Activated CD8-positive, alpha-beta T cell treated with anti-CD3 and anti-CD28 coated beads, Interleukin-2, amount 10 ng/mL, durations not matched to agents 7 days and 5 days (primary cell): ENCODE results near the gene DND1. TPM values are rescaled to one million over a fixed set of nuclear protein-coding genes. Genes with fewer than 3 reads are reported as not detected.

Experiments used
- ATAC-seq: fragments of 150-1000 bp; cut with Tn5 transposase; one replicate; pipeline ENCODE4 v1.10.0; 2021; ENCODE audit warnings: moderate library complexity
- CTCF ChIA-PET: fragments of 350-600 bp; sonication (Branson Sonifier 250); formaldehyde crosslinking; loops from one replicate; lab custom pipeline; 2021; ENCODE audit warnings: antibody characterized with exemption; lab: Charles Lee
- POLR2A ChIA-PET: fragments of 350-600 bp; sonication (Branson Sonifier 250); formaldehyde crosslinking; loops from one replicate; lab custom pipeline; 2021; ENCODE audit warnings: antibody characterized with exemption; lab: Charles Lee
- DNase-seq: peaks from one replicate; pipeline ENCODE4 v3.0.0-alpha.2; 2020
- H3K27ac Mint-ChIP-seq: one replicate; pipeline ENCODE4 v1.8.0; 2021; ENCODE audit warnings: mild to moderate bottlenecking, mixed read lengths
- H3K27me3 Mint-ChIP-seq: one replicate; pipeline ENCODE4 v1.8.0; 2021; ENCODE audit warnings: low read depth, mixed read lengths
- H3K36me3 Mint-ChIP-seq: one replicate; pipeline ENCODE4 v1.8.0; 2021; ENCODE audit warnings: low read depth, mixed read lengths
- H3K4me1 Mint-ChIP-seq: one replicate; pipeline ENCODE4 v1.8.0; 2021; ENCODE audit warnings: low read depth, mixed read lengths
- H3K4me3 Mint-ChIP-seq: one replicate; pipeline ENCODE4 v1.8.0; 2021; ENCODE audit warnings: mild to moderate bottlenecking, mixed read lengths
- H3K9me3 Mint-ChIP-seq: one replicate; pipeline ENCODE4 v1.8.0; 2022; ENCODE audit warnings: mixed read lengths; ENCODE audit not compliant: insufficient read depth
- total RNA-seq, 2 experiments: library from RNA; stranded (reverse); gene quantifications; one replicate each; pipeline ENCODE4 v1.2.3, GENCODE V29; 2021

Gene DND1
- total RNA-seq, 2 experiments from 2014 or later = 3.1 to 4.1 TPM

DNA sequence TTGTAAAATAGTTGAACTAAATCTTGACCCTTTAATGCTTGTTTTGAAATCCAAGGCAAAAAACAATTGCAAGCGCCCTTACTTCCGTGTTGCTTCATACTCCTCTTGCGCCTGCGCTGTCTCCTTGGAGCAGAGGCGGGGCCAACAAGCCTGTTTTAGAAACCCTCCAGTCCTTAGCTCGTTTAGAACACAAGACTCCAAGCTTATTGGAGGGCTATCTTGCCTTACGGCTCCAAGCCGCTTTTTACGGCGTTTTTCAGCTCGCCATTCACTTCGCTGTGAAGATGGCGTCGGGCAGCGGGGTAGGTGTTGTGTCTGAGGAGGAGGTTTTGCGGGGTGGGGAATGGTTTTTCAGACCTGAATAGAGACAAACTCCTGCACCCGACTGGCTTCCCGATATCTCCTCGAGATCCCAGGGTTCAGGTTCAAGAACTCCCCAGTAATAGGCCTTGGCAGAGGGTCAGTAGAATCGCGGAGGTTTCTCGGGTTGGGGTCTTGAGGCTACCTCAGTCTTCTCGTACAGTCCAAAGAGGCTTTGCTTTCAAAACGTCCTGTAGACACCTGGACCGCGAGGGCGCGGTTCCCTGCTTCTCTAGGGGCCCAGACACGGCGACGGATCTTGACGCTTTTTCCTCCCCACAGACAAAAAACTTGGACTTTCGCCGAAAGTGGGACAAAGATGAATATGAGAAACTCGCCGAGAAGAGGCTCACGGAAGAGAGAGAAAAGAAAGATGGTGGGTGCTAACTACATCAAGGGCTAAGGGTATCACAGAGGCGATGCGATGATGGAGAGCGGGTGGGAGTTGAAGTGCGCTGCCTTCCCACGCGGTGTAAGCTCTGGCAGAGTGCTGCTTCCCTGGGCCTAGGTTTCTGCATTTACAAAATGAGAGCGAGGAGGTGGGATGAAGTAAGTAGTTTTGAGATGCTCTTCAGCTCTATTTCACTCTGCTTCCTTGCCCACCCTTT is 27.1 kb upstream of the DND1 start, which contains the start of gene ZMAT2:
Gene ZMAT2, plus strand, starts transcription at position 271 of the 968 bp plus-strand sequence. Its CDS starts 14 bp downstream, at position 285.
- POLR2A ChIA-PET = interaction anchor here (0.6 to 2.5 kb wide), 11 partner anchors 9 to 871 kb away, joined by 3 to 22 read pairs (median 3); partner anchors contain the start of genes EIF4EBP3, HARS1, HARS2 and IK
- Mint-ChIP-seq H3K27me3 (no peaks in the 10 kb centered on the region), H3K9me3 (no peaks in the 10 kb centered on the region), H3K4me3 (peak within 1 kb of the TSS; percentile 96), H3K4me1 (peaks cover 20% of the 10 kb centered on the region), H3K27ac (peak within 1 kb of the TSS; percentile 92), H3K36me3 (peaks cover 77% of the 10 kb centered on the region)
- DNase-seq (peak; percentile 98), ATAC-seq (peak; percentile 99)
- CTCF ChIA-PET = interaction anchor here (0.7 to 1.4 kb wide), 4 partner anchors 10 to 307 kb away, joined by 3 to 6 read pairs (median 4); partner anchors contain the start of genes HARS1 and HARS2

- ATAC-seq = no peak
- no peak for DNase-seq
- Mint-ChIP-seq H3K27ac (no peak overlapping the region), H3K27me3 (no peaks in the 10 kb centered on the region), H3K9me3 (no peaks in the 10 kb centered on the region), H3K4me1 (peaks cover 36% of the 10 kb centered on the region), H3K36me3 (peaks cover 69% of the 10 kb centered on the region), H3K4me3 (no peak overlapping the region)
- ChIA-PET POLR2A (interaction anchor here (0.7 kb wide), 1 partner anchor 14 kb away, joined by 3 read pairs; no protein-coding TSS in a partner anchor), CTCF (interaction anchor here (1.1 kb wide), 1 partner anchor 44 kb away, joined by 3 read pairs; no protein-coding TSS in a partner anchor)
Measured at GRCh38 chr5:140696891-140697492, 23.6 kb upstream of the DND1 start.

DNA sequence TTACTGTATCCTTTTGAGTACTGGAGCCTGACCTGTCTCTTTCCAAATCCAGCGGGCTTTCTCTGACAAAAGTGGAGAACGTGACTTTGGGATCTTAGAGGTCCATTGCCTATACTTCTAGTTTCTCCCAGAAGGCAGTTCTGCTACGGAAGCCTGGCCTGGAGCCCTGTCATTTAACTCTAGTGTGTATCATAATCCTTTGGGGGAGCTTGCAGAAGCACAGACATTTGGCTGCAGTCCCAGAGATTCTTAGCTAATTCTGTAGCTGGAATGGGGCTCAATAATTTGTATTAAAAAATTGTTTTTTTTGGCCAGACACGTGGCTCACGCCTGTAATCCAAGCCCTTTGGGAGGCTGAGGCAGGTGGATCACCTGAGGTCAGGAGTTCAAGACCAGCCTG is 20.9 kb upstream of the DND1 start:
- Mint-ChIP-seq H3K27ac (no peak overlapping the region), H3K27me3 (no peaks in the 10 kb centered on the region), H3K4me1 (peaks cover 38% of the 10 kb centered on the region), H3K4me3 (no peak overlapping the region), H3K36me3 (peaks cover 64% of the 10 kb centered on the region), H3K9me3 (no peaks in the 10 kb centered on the region)
- ATAC-seq = no peak
- ChIA-PET POLR2A (interaction anchor here (0.6 to 1.5 kb wide), 2 partner anchors 14 to 30 kb away, joined by 3 to 6 read pairs; no protein-coding TSS in a partner anchor), CTCF (no interaction called here)
- no peak for DNase-seq

DNA sequence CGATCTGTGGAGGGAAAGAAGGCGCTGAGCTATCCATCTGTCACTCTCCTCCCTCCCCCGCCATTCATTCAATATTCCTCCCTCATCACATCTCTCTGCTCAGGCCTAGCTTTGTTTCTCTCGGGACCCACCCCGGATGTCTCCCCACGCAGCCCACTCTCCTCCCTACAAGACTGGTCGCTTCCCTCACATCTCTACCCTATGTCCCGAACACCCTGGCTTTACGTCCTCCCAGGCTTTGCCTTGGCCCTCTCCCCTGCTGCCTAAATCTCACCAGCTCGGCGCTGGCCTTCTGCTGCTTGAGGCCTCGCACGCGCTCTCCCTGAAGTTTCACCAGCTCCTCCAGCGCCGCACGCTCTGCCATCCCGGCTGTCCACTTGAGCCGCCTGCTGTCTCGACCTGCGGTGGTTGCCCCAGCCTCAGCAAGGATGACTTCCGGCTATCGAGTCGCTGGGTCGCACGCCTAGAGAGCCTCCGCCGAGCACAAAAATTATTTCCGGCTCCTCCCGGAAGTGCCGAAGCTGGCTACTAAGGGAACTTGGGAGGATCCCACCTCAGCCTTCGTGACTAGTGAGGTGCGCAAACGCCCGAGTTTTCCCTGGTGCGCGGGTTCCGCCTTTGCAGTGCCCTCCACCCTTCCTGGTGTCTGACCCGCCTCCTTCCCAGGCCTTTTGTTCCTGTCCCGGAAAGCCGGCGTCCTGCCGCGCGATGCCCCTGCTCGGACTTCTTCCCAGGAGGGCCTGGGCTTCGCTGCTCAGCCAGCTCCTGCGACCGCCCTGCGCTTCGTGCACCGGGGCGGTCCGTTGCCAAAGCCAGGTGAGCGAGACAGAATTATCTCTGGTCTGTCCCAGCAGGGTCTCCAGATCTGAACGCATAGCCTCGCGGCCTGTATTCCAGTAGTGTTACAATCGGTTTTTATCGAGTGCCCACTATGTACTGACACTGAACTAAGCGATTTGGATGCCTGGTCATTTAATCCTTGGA is 17.9 kb upstream of the DND1 start, which contains the start of the genes HARS1 and HARS2:
Gene HARS1, minus strand, starts transcription at position 430 of the 984 bp plus-strand sequence. Its CDS starts 66 bp downstream, at position 364.
Gene HARS2, plus strand, starts transcription at position 515 of the 984 bp plus-strand sequence. Its CDS starts 194 bp downstream, at position 709.
- DNase-seq (peak; percentile 88), ATAC-seq (peak; percentile 96)
- peak within 1 kb of the TSS; percentile 97 for H3K4me3 Mint-ChIP-seq
- CTCF ChIA-PET = interaction anchor here (0.6 to 1.7 kb wide), 7 partner anchors 9 to 1421 kb away, joined by 3 to 5 read pairs (median 3); partner anchors contain the start of genes TAF7 and ZMAT2
- peak within 1 kb of the TSS; percentile 97 for H3K27ac Mint-ChIP-seq
- H3K27me3 Mint-ChIP-seq = no peaks in the 10 kb centered on the region
- peaks cover 45% of the 10 kb centered on the region for H3K36me3 Mint-ChIP-seq
- no peaks in the 10 kb centered on the region for H3K9me3 Mint-ChIP-seq
- POLR2A ChIA-PET = interaction anchor here (0.6 to 2.2 kb wide), 13 partner anchors 10 to 290 kb away, joined by 3 to 20 read pairs (median 5); partner anchors contain the start of genes ANKHD1, IK, NDUFA2 and WDR55
- H3K4me1 Mint-ChIP-seq = peaks cover 48% of the 10 kb centered on the region

DNA sequence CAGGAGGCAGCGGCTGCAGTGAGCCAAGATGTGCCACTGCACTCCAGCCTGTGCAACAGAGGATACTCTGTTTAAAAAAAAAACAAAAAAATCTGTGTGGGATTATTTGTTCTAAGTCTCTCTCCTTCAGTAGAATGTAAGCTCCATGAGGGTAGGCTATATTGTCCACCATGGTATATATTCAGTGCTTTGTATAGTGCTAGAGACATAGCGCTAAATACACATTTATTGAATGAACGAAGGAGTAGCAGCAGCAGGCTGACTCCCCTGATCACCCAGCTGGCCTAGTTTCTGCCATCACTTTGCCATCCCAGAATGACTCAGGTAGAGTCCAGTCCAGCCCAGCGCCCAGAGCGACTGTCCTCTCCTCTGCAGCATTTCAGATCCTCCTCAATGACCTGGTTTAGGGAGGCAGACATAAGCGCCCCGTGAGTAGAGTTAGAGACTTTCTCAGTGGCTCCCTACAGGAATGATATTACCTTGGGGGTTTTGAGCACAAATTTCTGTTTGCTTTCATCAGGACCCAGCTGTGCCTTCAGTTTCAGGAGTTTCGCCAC is 17.1 kb upstream of the DND1 start:
- peaks cover 40% of the 10 kb centered on the region for H3K36me3 Mint-ChIP-seq
- H3K9me3 Mint-ChIP-seq = no peaks in the 10 kb centered on the region
- ChIA-PET CTCF (interaction anchor here (0.6 to 1.7 kb wide), 6 partner anchors 9 to 1420 kb away, joined by 3 to 5 read pairs (median 3); partner anchors contain the start of genes TAF7 and ZMAT2), POLR2A (interaction anchor here (0.6 to 2.2 kb wide), 12 partner anchors 10 to 289 kb away, joined by 3 to 20 read pairs (median 6); partner anchors contain the start of genes ANKHD1, IK, NDUFA2 and WDR55)
- peak overlapping the region; percentile 97 for H3K4me3 Mint-ChIP-seq
- ATAC-seq (no peak), DNase-seq (no peak)
- no peaks in the 10 kb centered on the region for H3K27me3 Mint-ChIP-seq
- peaks cover 48% of the 10 kb centered on the region for H3K4me1 Mint-ChIP-seq
- peak overlapping the region; percentile 97 for H3K27ac Mint-ChIP-seq

DNA sequence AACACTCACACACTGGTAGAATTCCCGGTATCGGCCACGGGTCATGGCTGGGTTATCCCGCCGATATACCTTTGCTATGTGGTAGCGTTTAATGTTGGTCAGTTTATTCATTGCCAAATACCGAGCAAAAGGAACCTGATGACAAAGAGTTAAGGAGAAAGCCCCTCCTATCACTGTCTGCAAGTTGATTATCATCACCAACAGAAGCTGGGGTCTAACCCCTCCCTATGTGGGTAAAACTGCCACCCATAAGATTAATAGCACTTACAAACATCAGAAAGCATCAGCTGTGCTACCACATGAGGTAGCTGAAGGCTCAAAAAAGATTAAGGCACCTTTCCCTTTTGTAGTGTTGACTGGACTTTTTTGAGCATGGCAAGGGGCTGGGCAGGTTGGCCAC is 5.6 kb upstream of the DND1 start:
- POLR2A ChIA-PET = interaction anchor here (1.0 to 3.3 kb wide), 2 partner anchors 12 to 31 kb away, joined by 3 to 10 read pairs; partner anchors contain the start of genes HARS1, HARS2 and IK
- Mint-ChIP-seq H3K27me3 (no peaks in the 10 kb centered on the region), H3K36me3 (peaks cover 62% of the 10 kb centered on the region), H3K4me1 (peaks cover 4% of the 10 kb centered on the region), H3K9me3 (no peaks in the 10 kb centered on the region), H3K4me3 (no peak overlapping the region), H3K27ac (no peak overlapping the region)
- DNase-seq = no peak
- CTCF ChIA-PET = no interaction called here
- ATAC-seq = no peak

DNA sequence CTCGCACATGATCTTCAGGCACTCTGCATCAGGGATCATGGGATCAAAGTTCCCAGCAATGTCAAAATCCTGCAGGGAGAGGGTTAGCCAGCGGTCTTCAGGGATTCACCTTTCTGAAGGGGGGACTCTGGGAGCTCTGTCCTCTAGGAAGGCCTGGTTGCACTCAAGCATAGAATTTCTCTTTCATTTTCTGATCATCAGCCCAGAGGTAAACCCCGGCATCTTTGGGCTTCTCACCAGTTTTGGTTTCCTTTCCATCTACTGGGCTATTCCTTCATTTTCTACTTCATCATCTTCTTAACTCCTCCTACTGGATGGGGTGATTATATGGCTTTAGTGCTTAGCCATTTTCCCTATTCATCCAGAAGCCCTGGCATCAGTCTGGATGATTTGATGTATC is 4.6 kb upstream of the DND1 start:
- H3K27me3 Mint-ChIP-seq = no peaks in the 10 kb centered on the region
- H3K9me3 Mint-ChIP-seq = no peaks in the 10 kb centered on the region
- no peak overlapping the region for H3K27ac Mint-ChIP-seq
- POLR2A ChIA-PET = interaction anchor here (0.8 to 3.3 kb wide), 2 partner anchors 11 to 13 kb away, joined by 3 to 10 read pairs; partner anchors contain the start of genes HARS1 and HARS2
- CTCF ChIA-PET = no interaction called here
- ATAC-seq (no peak), DNase-seq (no peak)
- peaks cover 4% of the 10 kb centered on the region for H3K4me1 Mint-ChIP-seq
- H3K4me3 Mint-ChIP-seq = no peak overlapping the region
- H3K36me3 Mint-ChIP-seq = peaks cover 63% of the 10 kb centered on the region

GRCh38 chr5:140674629-140675028 is 1.3 kb upstream of the DND1 start:
- Mint-ChIP-seq H3K4me1 (peaks cover 4% of the 10 kb centered on the region), H3K27me3 (no peaks in the 10 kb centered on the region), H3K36me3 (peaks cover 64% of the 10 kb centered on the region), H3K27ac (peak overlapping the region; percentile 23), H3K4me3 (no peak overlapping the region), H3K9me3 (no peaks in the 10 kb centered on the region)
- no peak for ATAC-seq
- POLR2A ChIA-PET = interaction anchor here (1.1 to 2.1 kb wide), 3 partner anchors 14 to 27 kb away, joined by 3 to 7 read pairs (median 6); partner anchors contain the start of genes HARS1, HARS2, IK and NDUFA2
- DNase-seq = no peak
- CTCF ChIA-PET = interaction anchor here (1.1 kb wide), 1 partner anchor 9 kb away, joined by 4 read pairs; no protein-coding TSS in a partner anchor

DNA sequence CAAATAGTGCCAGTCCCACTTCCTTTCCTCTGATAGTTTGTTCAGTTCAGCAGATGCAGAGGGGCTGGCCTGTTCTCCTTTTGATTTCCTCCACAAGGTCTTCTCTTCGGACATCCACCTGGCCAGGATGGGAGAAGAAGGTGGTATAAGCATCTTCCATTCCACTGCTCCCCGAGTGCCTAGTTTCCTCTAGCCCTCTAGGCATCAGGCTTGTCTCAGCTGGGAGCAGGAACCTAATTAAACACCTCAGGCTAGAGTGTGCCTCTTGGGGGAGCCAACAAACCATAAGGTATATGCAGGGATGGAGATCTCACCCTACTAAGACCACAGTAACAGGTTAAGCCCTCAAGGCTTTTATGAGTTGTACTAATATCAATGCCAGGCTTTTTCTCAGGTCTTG is 835 bp upstream of the DND1 start:
- Mint-ChIP-seq H3K4me3 (no peak overlapping the region), H3K36me3 (peaks cover 64% of the 10 kb centered on the region), H3K27ac (peak overlapping the region; percentile 18), H3K9me3 (no peaks in the 10 kb centered on the region), H3K27me3 (no peaks in the 10 kb centered on the region), H3K4me1 (peaks cover 4% of the 10 kb centered on the region)
- ChIA-PET CTCF (no interaction called here), POLR2A (interaction anchor here (1.5 to 2.1 kb wide), 2 partner anchors 17 to 26 kb away, joined by 6 to 7 read pairs; partner anchors contain the start of genes HARS1, HARS2, IK and NDUFA2)
- no peak for DNase-seq
- ATAC-seq = no peak
